Activated T-helper 2 cell treated with anti-CD3 and anti-CD28 coated beads, Interferon-gamma antibody, Interleukin-2, Interleukin-4, amounts not matched to agents 10 μg/mL and 5 μg/mL and 100 μg/mL, durations not matched to agents 14 hours and 24 hours and 36 hours (primary cell): ENCODE results near the gene CPSF3. TPM values are rescaled to one million over a fixed set of nuclear protein-coding genes. Genes with fewer than 3 reads are reported as not detected.

ENCODE experiments used
- DNase-seq: peaks from one replicate; pipeline ENCODE4 v3.0.0; 2021; ENCODE audit warnings: low spot score
- H3K27ac Mint-ChIP-seq: one replicate; pipeline ENCODE4 v1.8.0; 2021; ENCODE audit warnings: mixed read lengths
- H3K27me3 Mint-ChIP-seq: one replicate; pipeline ENCODE4 v1.8.0; 2021; ENCODE audit warnings: low read depth, mixed read lengths
- H3K36me3 Mint-ChIP-seq: one replicate; pipeline ENCODE4 v1.8.0; 2021; ENCODE audit warnings: low read depth, mixed read lengths
- H3K4me1 Mint-ChIP-seq: one replicate; pipeline ENCODE4 v1.8.0; 2021; ENCODE audit warnings: low read depth, mixed read lengths
- H3K4me3 Mint-ChIP-seq: one replicate; pipeline ENCODE4 v1.8.0; 2021; ENCODE audit warnings: low read depth, mild to moderate bottlenecking, moderate library complexity, mixed read lengths
- H3K9me3 Mint-ChIP-seq: one replicate; pipeline ENCODE4 v1.8.0; 2021; ENCODE audit warnings: mixed read lengths
- intact Hi-C: fragments of 100-400 bp; cut with micrococcal nuclease; formaldehyde crosslinking; loops from one replicate; pipeline ENCODE4 v1.15.1; 2023
- total RNA-seq: library from RNA; stranded (reverse); gene quantifications from 2 replicates; pipeline ENCODE4 v1.2.3, GENCODE V29; 2022

The CPSF3 gene
- total RNA-seq, 1 donor from 2014 or later = 69.5 TPM

DNA sequence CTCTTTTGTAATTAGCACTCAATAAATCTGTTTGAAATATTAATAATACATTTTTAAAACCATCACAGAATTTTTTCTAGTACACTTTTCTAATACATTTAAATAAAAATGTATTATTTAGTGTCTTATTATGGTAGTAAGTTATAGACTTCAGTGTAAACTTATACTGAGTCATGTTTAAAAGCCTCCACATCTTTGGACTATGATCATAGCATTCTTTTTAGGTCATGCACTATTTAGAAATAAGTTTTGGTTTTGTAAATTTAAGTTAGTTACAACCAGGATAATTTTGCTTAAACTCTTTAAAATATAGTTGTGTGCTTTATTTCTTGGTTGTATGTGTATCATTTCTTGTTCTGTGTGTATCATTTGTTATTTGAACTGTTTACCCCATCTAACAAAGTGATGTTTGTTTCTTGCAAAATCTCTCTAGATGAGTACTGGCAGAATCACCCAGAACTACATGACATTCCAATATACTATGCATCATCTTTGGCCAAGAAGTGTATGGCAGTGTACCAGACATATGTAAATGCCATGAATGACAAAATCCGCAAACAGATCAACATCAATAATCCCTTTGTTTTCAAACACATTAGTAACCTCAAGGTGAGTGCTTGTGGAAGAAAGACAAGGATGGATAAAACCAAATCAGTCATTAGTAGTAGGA is 16.7 kb downstream of the CPSF3 start:
- Mint-ChIP-seq H3K4me3 (no peak overlapping the region), H3K27me3 (no peaks in the 10 kb centered on the region), H3K9me3 (no peaks in the 10 kb centered on the region), H3K36me3 (peaks cover 60% of the 10 kb centered on the region), H3K4me1 (peaks cover 8% of the 10 kb centered on the region), H3K27ac (no peak overlapping the region)
- intact Hi-C loops = no loop called here
- no peak for DNase-seq

DNA sequence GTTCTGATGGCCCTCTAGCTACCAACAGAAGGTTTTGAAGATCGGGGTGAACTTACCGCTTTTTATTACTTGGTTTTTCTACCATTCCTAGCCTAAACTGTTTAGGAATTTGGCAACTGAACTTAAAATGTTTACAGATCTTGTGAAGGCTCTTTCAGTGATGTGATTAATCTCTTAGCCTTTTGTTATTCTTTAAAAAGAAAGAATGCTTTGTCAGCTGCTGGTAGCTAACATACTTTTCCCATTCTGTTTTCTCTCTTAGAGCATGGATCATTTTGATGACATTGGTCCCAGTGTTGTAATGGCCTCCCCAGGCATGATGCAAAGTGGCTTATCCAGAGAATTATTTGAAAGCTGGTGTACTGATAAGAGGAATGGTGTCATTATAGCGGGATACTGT is 18.1 kb downstream of the CPSF3 start:
- DNase-seq = no peak
- Mint-ChIP-seq H3K4me3 (no peak overlapping the region), H3K4me1 (peaks cover 15% of the 10 kb centered on the region), H3K27me3 (no peaks in the 10 kb centered on the region), H3K27ac (no peak overlapping the region), H3K9me3 (no peaks in the 10 kb centered on the region), H3K36me3 (peaks cover 64% of the 10 kb centered on the region)
- intact Hi-C loops = no loop called here

GRCh38 chr2:9443526-9443925 is 20.1 kb downstream of the CPSF3 start:
- H3K4me3 Mint-ChIP-seq = no peak overlapping the region
- H3K9me3 Mint-ChIP-seq = no peaks in the 10 kb centered on the region
- DNase-seq = no peak
- intact Hi-C loops = no loop called here
- H3K27ac Mint-ChIP-seq = no peak overlapping the region
- no peaks in the 10 kb centered on the region for H3K27me3 Mint-ChIP-seq
- peaks cover 15% of the 10 kb centered on the region for H3K4me1 Mint-ChIP-seq
- peaks cover 66% of the 10 kb centered on the region for H3K36me3 Mint-ChIP-seq

DNA sequence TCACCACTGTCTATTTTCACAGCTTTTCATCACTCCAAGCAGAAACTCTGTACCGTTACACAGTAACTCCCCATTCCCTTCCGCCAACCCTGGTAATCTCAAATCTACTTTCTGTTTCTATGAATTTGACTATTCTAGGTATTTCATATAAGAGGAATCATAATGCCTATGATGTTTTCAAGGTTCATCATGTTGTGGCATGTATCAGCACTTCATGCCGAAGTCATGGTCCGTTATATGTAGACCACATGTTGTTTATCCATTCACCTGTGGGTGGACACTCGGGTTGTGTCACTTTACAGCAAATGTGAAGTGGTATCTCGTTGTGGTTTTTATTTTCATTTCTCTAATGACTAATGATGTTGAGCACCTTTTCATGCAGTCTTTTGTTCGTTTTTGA is 21.6 kb downstream of the CPSF3 start:
- no peaks in the 10 kb centered on the region for H3K27me3 Mint-ChIP-seq
- H3K36me3 Mint-ChIP-seq = peaks cover 63% of the 10 kb centered on the region
- peaks cover 15% of the 10 kb centered on the region for H3K4me1 Mint-ChIP-seq
- intact Hi-C loops = no loop called here
- no peaks in the 10 kb centered on the region for H3K9me3 Mint-ChIP-seq
- H3K27ac Mint-ChIP-seq = peak overlapping the region; percentile 53
- DNase-seq = no peak
- H3K4me3 Mint-ChIP-seq = no peak overlapping the region

DNA sequence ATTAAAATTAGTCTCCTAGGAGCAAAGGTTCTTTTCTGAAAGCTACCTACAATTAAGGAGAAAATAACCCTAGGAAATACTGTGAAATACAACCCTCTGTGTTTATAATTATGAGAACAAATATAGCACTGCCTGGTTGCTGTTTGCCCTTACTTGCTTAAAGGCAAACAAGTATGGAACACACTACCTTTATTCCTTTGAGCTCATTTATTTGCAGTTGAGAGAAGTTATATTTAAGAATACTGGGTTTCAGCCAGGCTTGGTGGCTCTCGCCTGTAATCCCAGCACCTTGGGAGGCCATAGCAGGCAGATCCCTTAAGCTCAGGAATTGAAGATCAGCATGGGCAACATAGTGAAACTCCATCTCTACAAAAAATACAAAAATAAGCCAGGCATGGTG is 27.8 kb downstream of the CPSF3 start:
- Mint-ChIP-seq H3K27me3 (no peaks in the 10 kb centered on the region), H3K4me3 (no peak overlapping the region), H3K36me3 (peaks cover 47% of the 10 kb centered on the region), H3K27ac (no peak overlapping the region), H3K4me1 (no peaks in the 10 kb centered on the region), H3K9me3 (no peaks in the 10 kb centered on the region)
- intact Hi-C loops = no loop called here
- no peak for DNase-seq

DNA sequence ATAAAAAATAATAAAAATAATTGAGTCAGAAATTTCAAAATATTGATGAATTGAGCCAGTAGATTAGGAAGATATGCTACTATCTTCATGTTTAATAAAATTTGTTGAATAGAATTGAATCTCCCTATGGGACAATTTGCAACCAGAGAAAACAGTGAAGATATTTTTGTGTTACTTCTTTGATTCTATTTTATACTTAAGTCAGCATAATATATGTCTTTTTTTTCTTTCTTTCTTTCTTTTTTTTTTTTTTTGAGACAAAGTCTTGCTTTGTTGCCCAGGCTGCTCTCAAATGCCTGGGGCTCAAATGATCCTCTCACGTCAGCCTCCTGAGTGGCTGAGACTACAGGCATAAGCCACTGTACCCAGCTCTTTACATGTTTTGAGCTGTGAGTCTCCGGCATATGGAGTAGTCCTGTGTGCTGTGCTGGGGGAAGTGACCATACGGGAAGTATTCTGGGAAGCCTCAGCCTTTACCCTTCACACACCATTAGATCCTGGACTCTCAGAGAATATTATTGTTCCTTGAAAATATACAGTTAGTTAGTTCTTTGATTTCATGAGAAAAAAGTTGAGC is 37.1 kb downstream of the CPSF3 start:
- Mint-ChIP-seq H3K4me1 (peaks cover 8% of the 10 kb centered on the region), H3K27me3 (no peaks in the 10 kb centered on the region), H3K27ac (no peak overlapping the region), H3K4me3 (no peak overlapping the region), H3K36me3 (peaks cover 60% of the 10 kb centered on the region), H3K9me3 (no peaks in the 10 kb centered on the region)
- intact Hi-C loops = no loop called here
- no peak for DNase-seq

DNA sequence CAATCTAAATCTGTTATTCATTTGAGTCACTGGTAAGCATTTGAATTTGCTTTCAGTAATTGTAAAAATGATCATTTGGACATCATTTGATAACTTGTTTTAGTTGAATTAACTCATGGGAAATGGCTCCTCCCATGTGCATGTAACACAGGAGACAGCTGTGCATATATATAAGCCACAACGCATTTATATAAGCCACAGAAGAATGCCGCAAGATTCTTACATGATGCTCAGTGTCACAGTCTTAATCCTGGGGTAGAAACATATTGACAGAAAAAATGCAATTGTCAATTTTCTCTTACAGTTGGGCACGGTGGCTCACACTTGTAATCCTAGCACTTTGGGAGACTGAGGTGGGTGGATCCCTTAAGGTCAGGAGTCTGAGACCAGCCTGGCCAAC is 37.6 kb downstream of the CPSF3 start:
- H3K4me1 Mint-ChIP-seq = peaks cover 8% of the 10 kb centered on the region
- H3K27ac Mint-ChIP-seq = no peak overlapping the region
- H3K27me3 Mint-ChIP-seq = no peaks in the 10 kb centered on the region
- DNase-seq = no peak
- H3K4me3 Mint-ChIP-seq = no peak overlapping the region
- H3K9me3 Mint-ChIP-seq = no peaks in the 10 kb centered on the region
- H3K36me3 Mint-ChIP-seq = peaks cover 63% of the 10 kb centered on the region
- intact Hi-C loops = no loop called here

- intact Hi-C loops = no loop called here
- Mint-ChIP-seq H3K27me3 (no peaks in the 10 kb centered on the region), H3K4me1 (peaks cover 8% of the 10 kb centered on the region), H3K4me3 (no peak overlapping the region), H3K9me3 (no peaks in the 10 kb centered on the region), H3K27ac (no peak overlapping the region), H3K36me3 (peaks cover 61% of the 10 kb centered on the region)
- DNase-seq = no peak
Measured at GRCh38 chr2:9462313-9462712, 38.9 kb downstream of the CPSF3 start.

- H3K4me3 Mint-ChIP-seq = no peak overlapping the region
- peaks cover 8% of the 10 kb centered on the region for H3K4me1 Mint-ChIP-seq
- DNase-seq = no peak
- H3K36me3 Mint-ChIP-seq = peaks cover 58% of the 10 kb centered on the region
- intact Hi-C loops = no loop called here
- H3K9me3 Mint-ChIP-seq = no peaks in the 10 kb centered on the region
- no peaks in the 10 kb centered on the region for H3K27me3 Mint-ChIP-seq
- no peak overlapping the region for H3K27ac Mint-ChIP-seq
Measured at GRCh38 chr2:9462886-9463697, 39.6 kb downstream of the CPSF3 start.

- H3K4me1 Mint-ChIP-seq = peaks cover 8% of the 10 kb centered on the region
- no peak overlapping the region for H3K4me3 Mint-ChIP-seq
- no peaks in the 10 kb centered on the region for H3K27me3 Mint-ChIP-seq
- H3K36me3 Mint-ChIP-seq = peaks cover 56% of the 10 kb centered on the region
- DNase-seq = no peak
- H3K9me3 Mint-ChIP-seq = no peaks in the 10 kb centered on the region
- peak overlapping the region; percentile 66 for H3K27ac Mint-ChIP-seq
- intact Hi-C loops = no loop called here
Measured at GRCh38 chr2:9463698-9464034, 40.2 kb downstream of the CPSF3 start.

DNA sequence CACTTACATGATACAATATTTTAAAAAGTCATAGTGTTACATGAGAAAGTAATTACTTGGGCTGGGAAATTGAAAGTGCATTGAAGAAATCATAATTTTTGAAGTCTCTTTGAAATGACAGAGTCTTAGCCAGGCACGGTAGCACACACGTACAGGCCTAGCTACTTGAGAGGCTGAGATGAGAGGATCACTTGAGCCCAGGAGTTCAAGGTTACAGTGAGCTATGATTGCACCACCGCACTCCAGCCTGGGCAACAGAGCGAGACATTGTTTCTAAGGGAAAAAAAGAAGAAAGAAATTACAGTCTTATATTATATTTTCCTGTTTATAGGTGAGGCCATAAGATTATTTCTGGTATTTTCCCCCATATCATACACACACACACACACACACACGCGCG is 41.7 kb downstream of the CPSF3 start:
- Mint-ChIP-seq H3K27me3 (no peaks in the 10 kb centered on the region), H3K4me3 (no peak overlapping the region), H3K9me3 (no peaks in the 10 kb centered on the region), H3K27ac (no peak overlapping the region), H3K4me1 (peaks cover 8% of the 10 kb centered on the region), H3K36me3 (peaks cover 52% of the 10 kb centered on the region)
- intact Hi-C loops = no loop called here
- DNase-seq = no peak

DNA sequence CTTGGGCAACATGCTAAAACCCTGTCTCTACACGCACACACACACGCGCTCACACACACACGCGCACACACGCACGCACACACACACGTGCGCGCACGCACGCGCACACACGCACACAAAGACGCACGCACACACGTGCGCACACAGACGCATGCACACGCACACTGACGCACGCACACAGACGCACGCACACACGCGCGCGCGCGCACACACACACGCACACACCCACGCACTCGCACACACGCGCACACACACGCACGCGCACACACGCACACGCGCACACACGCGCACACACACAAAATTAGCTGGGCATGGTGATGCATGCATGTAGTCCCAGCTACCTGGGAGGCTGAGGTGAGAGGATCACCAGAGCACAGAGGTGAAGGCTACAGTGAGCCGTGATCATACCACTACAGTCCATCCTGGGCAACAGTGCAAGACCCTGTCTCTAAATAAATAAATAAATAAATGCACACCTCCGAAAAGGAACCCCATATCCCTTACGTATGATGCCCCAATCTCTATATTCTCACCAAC is 42.8 kb downstream of the CPSF3 start:
- Mint-ChIP-seq H3K27me3 (no peaks in the 10 kb centered on the region), H3K27ac (no peak overlapping the region), H3K4me1 (peaks cover 8% of the 10 kb centered on the region), H3K4me3 (no peak overlapping the region), H3K36me3 (peaks cover 47% of the 10 kb centered on the region), H3K9me3 (no peaks in the 10 kb centered on the region)
- intact Hi-C loops = no loop called here
- no peak for DNase-seq

DNA sequence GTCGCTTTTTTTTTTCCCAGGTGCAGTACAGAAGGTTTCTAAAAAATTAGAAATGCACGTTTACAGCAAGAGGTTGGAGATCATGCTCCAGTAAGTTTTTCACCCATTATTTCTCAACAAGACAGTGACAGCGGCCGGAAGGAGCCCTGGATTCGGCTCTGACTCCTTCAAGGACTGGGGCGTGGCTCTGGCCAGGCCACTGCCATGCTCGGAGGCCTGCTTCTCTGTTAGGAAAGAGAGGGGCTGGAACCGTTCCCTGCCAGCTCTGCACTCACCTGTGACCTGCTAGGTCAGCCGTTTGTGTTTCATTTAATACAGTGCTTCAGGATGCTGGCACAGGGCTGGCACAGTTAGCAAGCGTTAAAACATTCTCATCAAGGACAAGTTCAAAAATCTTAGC is 44.2 kb downstream of the CPSF3 start:
- Mint-ChIP-seq H3K9me3 (no peaks in the 10 kb centered on the region), H3K4me3 (no peak overlapping the region), H3K4me1 (peaks cover 8% of the 10 kb centered on the region), H3K27ac (no peak overlapping the region), H3K36me3 (peaks cover 49% of the 10 kb centered on the region), H3K27me3 (no peaks in the 10 kb centered on the region)
- no peak for DNase-seq
- intact Hi-C loops = no loop called here
